HCT116 (cell line): ENCODE measurements around the gene C11orf21.

Source experiments
- CEBPB ChIP-seq: IDR thresholded peaks from 2 replicates; pipeline ENCODE4 v1.6.1; 2012; ENCODE audit warnings: low read depth
- EZH2 ChIP-seq: fragments of 200-600 bp; sonication (generic); IDR thresholded peaks from 2 replicates; pipeline ENCODE4 v1.6.1; 2017; ENCODE audit warnings: antibody characterized with exemption, mixed run types
- EZH2phosphoT487 ChIP-seq: fragments of 200-600 bp; IDR thresholded peaks from 2 replicates; pipeline ENCODE4 v1.6.1; 2018; ENCODE audit warnings: antibody characterized with exemption, borderline replicate concordance
- POLR2AphosphoS5 ChIP-seq: IDR thresholded peaks from 2 replicates; pipeline ENCODE4 v1.6.1; 2011; ENCODE audit warnings: mild to moderate bottlenecking, low read depth, low read length, moderate library complexity
- SIN3A ChIP-seq: IDR thresholded peaks from 2 replicates; pipeline ENCODE4 v1.6.1; 2012; ENCODE audit warnings: low read depth
- TF ChIP-seq, protein P1 (sequence below), 3 experiments: fragments of 200-600 bp in 1 of 3; sonication (generic) in 1 of 3; IDR thresholded peaks in 2 of 3; conservative IDR thresholded peaks in 1 of 3; 2 replicates each; pipeline ENCODE4 v1.5.1; 2012 to 2017; ENCODE audit warnings: low read depth in 2 of 3, low read length in 2 of 3, antibody characterized with exemption in 1 of 3, borderline replicate concordance in 1 of 3, control low read depth in 1 of 3, mild to moderate bottlenecking in 1 of 3, mixed read lengths in 1 of 3, mixed run types in 1 of 3, moderate library complexity in 1 of 3; ENCODE audit not compliant: insufficient read depth in 1 of 3

DNA sequence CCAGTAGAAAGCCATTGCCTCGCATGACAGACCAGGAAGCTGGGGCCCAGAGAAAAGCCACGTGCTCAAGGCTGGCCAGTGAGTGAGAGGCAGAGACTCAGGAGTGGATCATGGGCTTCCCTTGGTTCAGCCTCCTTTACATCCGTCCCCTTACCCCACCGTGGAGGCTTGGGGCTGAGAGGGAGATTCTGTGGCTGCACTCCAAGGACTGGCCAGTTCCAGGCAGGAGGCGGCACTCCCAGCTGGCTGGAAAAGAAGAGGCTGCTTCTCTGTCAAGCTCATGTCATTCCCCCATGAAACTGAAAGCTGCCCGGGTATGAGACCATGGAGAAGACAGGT, 24.7 kb downstream of the C11orf21 start:
- TF ChIP-seq, protein P1, sequence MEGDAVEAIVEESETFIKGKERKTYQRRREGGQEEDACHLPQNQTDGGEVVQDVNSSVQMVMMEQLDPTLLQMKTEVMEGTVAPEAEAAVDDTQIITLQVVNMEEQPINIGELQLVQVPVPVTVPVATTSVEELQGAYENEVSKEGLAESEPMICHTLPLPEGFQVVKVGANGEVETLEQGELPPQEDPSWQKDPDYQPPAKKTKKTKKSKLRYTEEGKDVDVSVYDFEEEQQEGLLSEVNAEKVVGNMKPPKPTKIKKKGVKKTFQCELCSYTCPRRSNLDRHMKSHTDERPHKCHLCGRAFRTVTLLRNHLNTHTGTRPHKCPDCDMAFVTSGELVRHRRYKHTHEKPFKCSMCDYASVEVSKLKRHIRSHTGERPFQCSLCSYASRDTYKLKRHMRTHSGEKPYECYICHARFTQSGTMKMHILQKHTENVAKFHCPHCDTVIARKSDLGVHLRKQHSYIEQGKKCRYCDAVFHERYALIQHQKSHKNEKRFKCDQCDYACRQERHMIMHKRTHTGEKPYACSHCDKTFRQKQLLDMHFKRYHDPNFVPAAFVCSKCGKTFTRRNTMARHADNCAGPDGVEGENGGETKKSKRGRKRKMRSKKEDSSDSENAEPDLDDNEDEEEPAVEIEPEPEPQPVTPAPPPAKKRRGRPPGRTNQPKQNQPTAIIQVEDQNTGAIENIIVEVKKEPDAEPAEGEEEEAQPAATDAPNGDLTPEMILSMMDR (IDR thresholded peaks at IDR 0.05 in 2 of 3, conservative IDR thresholded peaks at IDR 0.05 in 1 of 3; ENCODE audit: borderline replicate concordance in 1 of 3, insufficient read depth in 1 of 3, low read depth in 2 of 3, low read length in 2 of 3): no peak
- TF ChIP-seq POLR2AphosphoS5 (no peak), CEBPB (no peak), EZH2 (no peak), SIN3A (no peak), EZH2phosphoT487 (no peak)
